Effector memory CD8-positive, alpha-beta T cell (primary cell): Measurements from ENCODE around the gene SNX1.
"Not testable (repeated sequence)": the region's sequence is repeated elsewhere in the genome, so short reads cannot be mapped to it uniquely, and the experiment has no call there.

Experiments
- ATAC-seq: fragments of 150-1000 bp; cut with Tn5 transposase; replicated peaks from 2 replicates; pipeline ENCODE4 v1.10.0; 2021; ENCODE audit warnings: mild to moderate bottlenecking, moderate library complexity
- DNase-seq, 3 experiments: peaks; one replicate each; pipeline ENCODE4 v3.0.0; 2021
- H3K27ac Mint-ChIP-seq, 2 donors: one replicate each; pipeline ENCODE4 v1.8.0; 2022; ENCODE audit warnings: mild to moderate bottlenecking in 2 of 2, mixed read lengths in 2 of 2, moderate library complexity in 2 of 2
- H3K27me3 Mint-ChIP-seq, 2 donors: one replicate each; pipeline ENCODE4 v1.8.0; 2022; ENCODE audit warnings: mixed read lengths in 2 of 2
- H3K36me3 Mint-ChIP-seq: one replicate; pipeline ENCODE4 v1.8.0; 2022; ENCODE audit warnings: mild to moderate bottlenecking, moderate library complexity, mixed read lengths; ENCODE audit not compliant: insufficient read depth
- H3K4me1 Mint-ChIP-seq, 2 donors: one replicate each; pipeline ENCODE4 v1.8.0; 2022; ENCODE audit warnings: low read depth in 2 of 2, mixed read lengths in 2 of 2
- H3K4me3 Mint-ChIP-seq, 2 donors: one replicate each; pipeline ENCODE4 v1.8.0; 2022; ENCODE audit warnings: mild to moderate bottlenecking in 2 of 2, mixed read lengths in 2 of 2, moderate library complexity in 2 of 2
- H3K9me3 Mint-ChIP-seq, 2 donors: one replicate each; pipeline ENCODE4 v1.8.0; 2022; ENCODE audit warnings: mixed read lengths in 2 of 2

Gene SNX1

GRCh38 chr15:64112073-64112772 is 16.4 kb downstream of the SNX1 start:
- peaks cover 47% of the 10 kb centered on the region for H3K36me3 Mint-ChIP-seq

GRCh38 chr15:64112904-64113303 is 17.1 kb downstream of the SNX1 start:
- peaks cover 19 to 40% of the 10 kb centered on the region in 2 donors for H3K4me1 Mint-ChIP-seq

More at GRCh38 chr15:64112073-64112772, 16.4 kb downstream of the SNX1 start:
- Mint-ChIP-seq H3K27ac (peak overlapping the region in 1 of 2 donors; percentile 42), H3K9me3 (no peaks in the 10 kb centered on the region), H3K27me3 (no peaks in the 10 kb centered on the region), H3K4me1 (peaks cover 19 to 40% of the 10 kb centered on the region in 2 donors), H3K4me3 (no peak overlapping the region)
- no peak for ATAC-seq
- DNase-seq: no peak

GRCh38 chr15:64117759-64118487 is 22.1 kb downstream of the SNX1 start:
- peaks cover 3 to 8% of the 10 kb centered on the region in 2 donors for H3K4me1 Mint-ChIP-seq
- H3K36me3 Mint-ChIP-seq: peaks cover 94% of the 10 kb centered on the region
- DNase-seq (no peak), ATAC-seq (no peak)
- no peaks in the 10 kb centered on the region for H3K27me3 Mint-ChIP-seq
- H3K9me3 Mint-ChIP-seq: no peaks in the 10 kb centered on the region
- peak overlapping the region in 1 of 2 donors; percentile 47 for H3K27ac Mint-ChIP-seq
- H3K4me3 Mint-ChIP-seq: no peak overlapping the region

More at GRCh38 chr15:64112904-64113303, 17.1 kb downstream of the SNX1 start:
- H3K27ac Mint-ChIP-seq: peak overlapping the region in 1 of 2 donors; percentile 42
- no peaks in the 10 kb centered on the region for H3K9me3 Mint-ChIP-seq
- peaks cover 54% of the 10 kb centered on the region for H3K36me3 Mint-ChIP-seq
- ATAC-seq (no peak), DNase-seq (no peak)
- H3K27me3 Mint-ChIP-seq: no peaks in the 10 kb centered on the region
- H3K4me3 Mint-ChIP-seq: no peak overlapping the region

- not testable (repeated sequence) for H3K4me3 Mint-ChIP-seq, H3K9me3 Mint-ChIP-seq, H3K4me1 Mint-ChIP-seq, H3K27me3 Mint-ChIP-seq, DNase-seq, H3K27ac Mint-ChIP-seq, ATAC-seq
- H3K36me3 Mint-ChIP-seq: peaks cover 85% of the 10 kb centered on the region
Measured at GRCh38 chr15:64120322-64120721, 24.5 kb downstream of the SNX1 start.

GRCh38 chr15:64121614-64122013 is 25.8 kb downstream of the SNX1 start:
- H3K27ac Mint-ChIP-seq: no peak overlapping the region
- peaks cover 3 to 6% of the 10 kb centered on the region in 2 donors for H3K4me1 Mint-ChIP-seq
- no peak for DNase-seq
- no peak for ATAC-seq
- no peaks in the 10 kb centered on the region for H3K9me3 Mint-ChIP-seq
- H3K27me3 Mint-ChIP-seq: no peaks in the 10 kb centered on the region
- H3K36me3 Mint-ChIP-seq: peaks cover 83% of the 10 kb centered on the region
- H3K4me3 Mint-ChIP-seq: no peak overlapping the region

- peaks cover 83% of the 10 kb centered on the region for H3K36me3 Mint-ChIP-seq
- no peak for DNase-seq
- no peak overlapping the region for H3K4me3 Mint-ChIP-seq
- H3K27me3 Mint-ChIP-seq: no peaks in the 10 kb centered on the region
- no peak overlapping the region for H3K27ac Mint-ChIP-seq
- peaks cover 3 to 7% of the 10 kb centered on the region in 2 donors for H3K4me1 Mint-ChIP-seq
- H3K9me3 Mint-ChIP-seq: no peaks in the 10 kb centered on the region
- no peak for ATAC-seq
Measured at GRCh38 chr15:64122444-64122843, 26.7 kb downstream of the SNX1 start.

GRCh38 chr15:64122936-64123351 is 27.2 kb downstream of the SNX1 start:
- no peaks in the 10 kb centered on the region for H3K9me3 Mint-ChIP-seq
- H3K4me3 Mint-ChIP-seq: no peak overlapping the region
- no peak for DNase-seq
- H3K4me1 Mint-ChIP-seq: peaks cover 3 to 12% of the 10 kb centered on the region in 2 donors
- ATAC-seq: no peak
- peak overlapping the region in 1 of 2 donors; percentile 58 for H3K27ac Mint-ChIP-seq
- H3K36me3 Mint-ChIP-seq: peaks cover 83% of the 10 kb centered on the region
- H3K27me3 Mint-ChIP-seq: no peaks in the 10 kb centered on the region

- Mint-ChIP-seq H3K9me3 (no peaks in the 10 kb centered on the region), H3K36me3 (peaks cover 83% of the 10 kb centered on the region), H3K4me3 (no peak overlapping the region), H3K4me1 (peaks cover 3 to 14% of the 10 kb centered on the region in 2 donors), H3K27me3 (no peaks in the 10 kb centered on the region), H3K27ac (no peak overlapping the region)
- ATAC-seq (no peak), DNase-seq (no peak)
Measured at GRCh38 chr15:64125978-64126377, 30.2 kb downstream of the SNX1 start.

- Mint-ChIP-seq H3K27me3 (no peaks in the 10 kb centered on the region), H3K36me3 (peaks cover 82% of the 10 kb centered on the region), H3K4me3 (no peak overlapping the region), H3K27ac (no peak overlapping the region), H3K9me3 (no peaks in the 10 kb centered on the region), H3K4me1 (peaks cover 0 to 10% of the 10 kb centered on the region in 2 donors)
- DNase-seq (no peak), ATAC-seq (no peak)
Measured at GRCh38 chr15:64127521-64128270, 31.9 kb downstream of the SNX1 start.

- Mint-ChIP-seq H3K27ac (peak overlapping the region in 1 of 2 donors; percentile 20), H3K4me1 (peaks cover 0 to 10% of the 10 kb centered on the region in 2 donors), H3K27me3 (no peaks in the 10 kb centered on the region), H3K36me3 (peaks cover 84% of the 10 kb centered on the region), H3K9me3 (no peaks in the 10 kb centered on the region), H3K4me3 (no peak overlapping the region)
- ATAC-seq: no peak
- no peak for DNase-seq
Measured at GRCh38 chr15:64130159-64130558, 34.4 kb downstream of the SNX1 start.

GRCh38 chr15:64131547-64131946 is 35.8 kb downstream of the SNX1 start:
- peaks cover 0 to 8% of the 10 kb centered on the region in 2 donors for H3K4me1 Mint-ChIP-seq
- H3K27me3 Mint-ChIP-seq: no peaks in the 10 kb centered on the region
- H3K4me3 Mint-ChIP-seq: no peak overlapping the region
- no peaks in the 10 kb centered on the region for H3K9me3 Mint-ChIP-seq
- ATAC-seq: no peak
- H3K36me3 Mint-ChIP-seq: peaks cover 87% of the 10 kb centered on the region
- H3K27ac Mint-ChIP-seq: no peak overlapping the region
- DNase-seq: no peak

GRCh38 chr15:64132217-64132616 is 36.4 kb downstream of the SNX1 start:
- H3K9me3 Mint-ChIP-seq: no peaks in the 10 kb centered on the region
- no peak overlapping the region for H3K4me3 Mint-ChIP-seq
- peaks cover 0 to 8% of the 10 kb centered on the region in 2 donors for H3K4me1 Mint-ChIP-seq
- no peak overlapping the region for H3K27ac Mint-ChIP-seq
- DNase-seq (no peak), ATAC-seq (no peak)
- peaks cover 87% of the 10 kb centered on the region for H3K36me3 Mint-ChIP-seq
- H3K27me3 Mint-ChIP-seq: no peaks in the 10 kb centered on the region

GRCh38 chr15:64133623-64134344 is 38.0 kb downstream of the SNX1 start:
- H3K36me3 Mint-ChIP-seq: peaks cover 78% of the 10 kb centered on the region

More at GRCh38 chr15:64133623-64134344, 38.0 kb downstream of the SNX1 start:
- no peak for DNase-seq
- Mint-ChIP-seq H3K27ac (peak overlapping the region; percentile 16 to 67), H3K9me3 (no peaks in the 10 kb centered on the region), H3K27me3 (no peaks in the 10 kb centered on the region), H3K4me3 (no peak overlapping the region), H3K4me1 (no peaks in the 10 kb centered on the region)
- ATAC-seq: no peak
